ENCODE results near the gene CHRNA9. TPM values are rescaled to one million over a fixed set of nuclear protein-coding genes. Genes with fewer than 3 reads are reported as not detected.

The CHRNA9 gene
- total RNA-seq, 6 experiments from 2014 or later, result not detected

GRCh38 chr4:40331101-40331745 lies 3.9 kb upstream of the CHRNA9 start:
- intact Hi-C loops (cut with DNase I), result no loop called here
- Histone ChIP-seq H3K27ac (peak overlapping the region in 1 of 3 donors; percentile 57), H3K4me3 (no peak overlapping the region), H3K4me1 (peaks cover 0 to 8% (median 1%) of the 10 kb centered on the region in 4 donors), H3K27me3 (no peaks in the 10 kb centered on the region), H3K36me3 (no peaks in the 10 kb centered on the region), H3K9me3 (no peaks in the 10 kb centered on the region)
- WGBS (ENCODE audit: insufficient coverage, low coverage, low lambda C conversion rate, missing lambda C conversion rate), result 37% methylated on average over 8 of the region's 8 CpGs
- ATAC-seq (peak; percentile 69 to 84 (median 80)), DNase-seq (no peak)
- TF ChIP-seq, protein P1, sequence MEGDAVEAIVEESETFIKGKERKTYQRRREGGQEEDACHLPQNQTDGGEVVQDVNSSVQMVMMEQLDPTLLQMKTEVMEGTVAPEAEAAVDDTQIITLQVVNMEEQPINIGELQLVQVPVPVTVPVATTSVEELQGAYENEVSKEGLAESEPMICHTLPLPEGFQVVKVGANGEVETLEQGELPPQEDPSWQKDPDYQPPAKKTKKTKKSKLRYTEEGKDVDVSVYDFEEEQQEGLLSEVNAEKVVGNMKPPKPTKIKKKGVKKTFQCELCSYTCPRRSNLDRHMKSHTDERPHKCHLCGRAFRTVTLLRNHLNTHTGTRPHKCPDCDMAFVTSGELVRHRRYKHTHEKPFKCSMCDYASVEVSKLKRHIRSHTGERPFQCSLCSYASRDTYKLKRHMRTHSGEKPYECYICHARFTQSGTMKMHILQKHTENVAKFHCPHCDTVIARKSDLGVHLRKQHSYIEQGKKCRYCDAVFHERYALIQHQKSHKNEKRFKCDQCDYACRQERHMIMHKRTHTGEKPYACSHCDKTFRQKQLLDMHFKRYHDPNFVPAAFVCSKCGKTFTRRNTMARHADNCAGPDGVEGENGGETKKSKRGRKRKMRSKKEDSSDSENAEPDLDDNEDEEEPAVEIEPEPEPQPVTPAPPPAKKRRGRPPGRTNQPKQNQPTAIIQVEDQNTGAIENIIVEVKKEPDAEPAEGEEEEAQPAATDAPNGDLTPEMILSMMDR (IDR thresholded peaks at IDR 0.05), result no peak
- no peak for TF ChIP-seq POLR2A (IDR thresholded peaks at IDR 0.05)

GRCh38 chr4:40331961-40332360 lies 3.2 kb upstream of the CHRNA9 start:
- Histone ChIP-seq H3K4me1 (peaks cover 0 to 8% (median 1%) of the 10 kb centered on the region in 4 donors), H3K36me3 (no peaks in the 10 kb centered on the region), H3K27me3 (no peaks in the 10 kb centered on the region), H3K9me3 (no peaks in the 10 kb centered on the region), H3K4me3 (no peak overlapping the region), H3K27ac (no peak overlapping the region)
- TF ChIP-seq, protein P1 (IDR thresholded peaks at IDR 0.05), result no peak
- no peak for TF ChIP-seq POLR2A (IDR thresholded peaks at IDR 0.05)
- DNase-seq, result no peak
- ATAC-seq, result no peak
- 69% methylated on average over 3 of the region's 3 CpGs for WGBS (ENCODE audit: insufficient coverage, low coverage, low lambda C conversion rate, missing lambda C conversion rate)
- intact Hi-C loops (cut with DNase I), result no loop called here

DNA sequence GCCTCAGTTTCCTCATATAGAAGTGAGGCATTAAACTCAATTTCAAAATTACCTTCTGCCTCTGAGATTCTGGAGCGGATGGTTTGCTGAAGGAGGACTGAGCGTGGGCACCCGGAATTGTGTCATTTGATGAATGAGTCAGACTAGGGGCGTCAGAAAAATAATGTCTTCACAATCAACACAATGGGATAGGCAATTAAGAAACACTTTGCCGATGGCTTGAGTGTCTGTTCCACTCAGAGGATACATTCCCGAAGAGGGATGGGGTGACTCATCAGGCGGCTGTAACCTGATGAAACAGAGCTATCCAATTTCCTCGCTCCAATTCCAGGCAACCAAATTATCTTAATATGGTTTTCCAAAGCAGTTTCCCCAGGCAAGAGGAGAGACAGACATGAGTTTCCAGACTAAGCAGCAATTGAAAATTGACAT lies 1.2 kb upstream of the CHRNA9 start:
- no peak for TF ChIP-seq POLR2A (IDR thresholded peaks at IDR 0.05)
- TF ChIP-seq, protein P1 (IDR thresholded peaks at IDR 0.05), result no peak
- no peak overlapping the region for H3K4me3 ChIP-seq
- WGBS (ENCODE audit: insufficient coverage, low coverage, low lambda C conversion rate, missing lambda C conversion rate), result 90% methylated on average over 8 of the region's 8 CpGs

GRCh38 chr4:40335525-40335894 lies 377 bp downstream of the CHRNA9 start:
- 33% methylated on average over 2 of the region's 4 CpGs for WGBS (ENCODE audit: insufficient coverage, low coverage, low lambda C conversion rate, missing lambda C conversion rate)
- ATAC-seq (no peak), DNase-seq (no peak)
- peaks cover 0 to 8% (median 1%) of the 10 kb centered on the region in 4 donors for H3K4me1 ChIP-seq
- H3K4me3 ChIP-seq, result no peak overlapping the region
- H3K36me3 ChIP-seq, result no peaks in the 10 kb centered on the region
- no peak overlapping the region for H3K27ac ChIP-seq
- TF ChIP-seq, protein P1 (IDR thresholded peaks at IDR 0.05), result no peak
- no peak for TF ChIP-seq POLR2A (IDR thresholded peaks at IDR 0.05)
- H3K9me3 ChIP-seq, result no peaks in the 10 kb centered on the region
- intact Hi-C loops (cut with DNase I), result no loop called here
- H3K27me3 ChIP-seq, result no peaks in the 10 kb centered on the region

More for the DNA sequence above, 1.2 kb upstream of the CHRNA9 start:
- no peaks in the 10 kb centered on the region for H3K27me3 ChIP-seq
- intact Hi-C loops (cut with DNase I), result no loop called here
- no peaks in the 10 kb centered on the region for H3K36me3 ChIP-seq
- no peaks in the 10 kb centered on the region for H3K9me3 ChIP-seq
- DNase-seq, result no peak
- no peak overlapping the region for H3K27ac ChIP-seq
- no peak for ATAC-seq
- peaks cover 0 to 8% (median 1%) of the 10 kb centered on the region in 4 donors for H3K4me1 ChIP-seq

Measured in right lobe of liver (tissue), 6 donors.